GM18502 (cell line): Measurements from ENCODE around the gene PCDH15.

ENCODE experiments used
- ATAC-seq: cut with Tn5 transposase; IDR thresholded peaks from one replicate; pipeline ENCODE4 v1.9.1; 2021; ENCODE audit warnings: mild to moderate bottlenecking; ENCODE audit not compliant: unreplicated experiment, poor library complexity

Gene PCDH15

DNA sequence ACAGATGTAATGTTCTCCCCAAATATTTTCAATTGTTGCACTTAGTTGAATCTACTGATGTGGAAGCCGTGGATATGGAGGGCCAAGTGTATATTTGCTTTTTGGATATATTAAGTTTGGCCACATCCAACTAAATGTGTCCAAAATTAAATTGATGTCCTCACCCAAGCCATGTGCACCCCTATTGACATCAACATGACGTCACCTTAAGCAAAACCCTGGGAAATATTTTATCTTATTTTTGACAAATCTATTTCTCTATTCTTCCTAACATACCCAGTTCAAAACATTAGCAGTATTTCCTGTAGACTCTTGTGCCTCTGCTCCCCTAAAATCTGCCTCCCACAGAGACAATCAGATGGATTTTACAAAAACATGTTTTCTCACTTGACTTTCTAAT, 652.5 kb downstream of the PCDH15 start:
- no peak for ATAC-seq

DNA sequence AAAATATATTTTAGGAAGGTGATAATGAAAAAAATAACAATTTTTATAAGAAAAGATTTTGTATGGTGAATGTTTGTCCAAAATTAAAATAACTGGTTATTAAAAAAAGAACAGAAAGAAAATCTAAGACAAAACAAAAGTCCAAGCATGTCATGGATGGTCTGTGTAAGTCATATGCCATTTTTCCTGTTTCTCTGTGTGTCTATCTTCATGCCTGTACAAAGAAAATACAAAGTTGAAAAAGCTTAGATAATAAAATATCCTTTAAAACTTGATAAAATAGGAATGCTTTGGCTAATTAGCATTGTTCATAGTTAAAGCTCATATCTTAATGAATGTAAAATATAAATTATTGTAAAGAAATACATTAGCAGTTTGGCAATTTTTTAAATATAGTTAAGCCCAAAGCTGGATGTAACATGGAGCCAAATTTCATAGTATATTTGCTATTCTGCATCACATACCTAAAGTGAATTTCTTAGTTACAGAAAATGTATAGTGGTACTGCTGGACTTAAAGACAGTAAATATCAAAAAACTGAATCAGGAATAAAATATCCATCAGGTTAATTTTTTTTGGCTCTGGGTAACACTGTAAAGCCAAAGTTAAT, 661.1 kb downstream of the PCDH15 start:
- ATAC-seq = no peak

- ATAC-seq = no peak
Measured at GRCh38 chr10:54137396-54137795, 663.6 kb downstream of the PCDH15 start.

DNA sequence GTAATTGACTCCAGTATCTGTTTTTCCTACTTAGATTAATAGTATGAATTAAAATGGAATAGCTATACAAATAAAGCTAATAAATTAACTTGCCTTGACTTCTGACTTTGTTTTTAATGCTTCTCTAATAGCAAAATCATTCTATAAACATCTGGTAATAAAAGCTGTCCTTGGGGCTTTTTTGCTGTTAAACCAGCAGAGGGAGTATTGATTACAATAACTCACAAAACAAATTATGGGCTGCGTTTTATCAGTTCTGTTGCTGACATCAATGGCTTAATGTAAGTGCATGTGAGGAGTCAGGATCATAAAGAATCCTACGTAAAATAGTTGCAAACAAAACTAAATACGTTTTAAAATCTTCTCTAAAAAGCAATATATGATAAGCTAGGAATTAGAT, 667.8 kb downstream of the PCDH15 start:
- ATAC-seq = no peak

DNA sequence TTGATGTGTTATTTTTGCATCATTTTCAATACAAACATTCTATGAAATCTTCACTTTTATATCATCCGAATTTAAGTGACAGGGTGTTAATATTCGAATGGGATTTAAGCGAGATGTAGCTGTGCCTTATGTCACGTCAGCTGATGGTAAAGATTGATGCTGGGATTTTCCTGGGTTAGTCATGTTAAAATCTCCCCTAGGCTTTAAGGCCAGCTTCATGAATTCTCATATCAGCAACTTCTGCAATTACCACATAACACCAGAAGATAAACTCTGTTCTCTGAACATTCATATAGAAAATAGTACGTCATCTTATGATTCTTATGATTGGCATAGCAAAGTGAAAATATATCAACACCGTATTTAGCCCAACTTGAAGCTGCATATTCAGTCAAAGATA, 669.2 kb downstream of the PCDH15 start:
- ATAC-seq = no peak

GRCh38 chr10:54130394-54130793, 670.6 kb downstream of the PCDH15 start:
- ATAC-seq = no peak

- ATAC-seq = no peak
Measured at GRCh38 chr10:54125098-54125747, 675.8 kb downstream of the PCDH15 start.

DNA sequence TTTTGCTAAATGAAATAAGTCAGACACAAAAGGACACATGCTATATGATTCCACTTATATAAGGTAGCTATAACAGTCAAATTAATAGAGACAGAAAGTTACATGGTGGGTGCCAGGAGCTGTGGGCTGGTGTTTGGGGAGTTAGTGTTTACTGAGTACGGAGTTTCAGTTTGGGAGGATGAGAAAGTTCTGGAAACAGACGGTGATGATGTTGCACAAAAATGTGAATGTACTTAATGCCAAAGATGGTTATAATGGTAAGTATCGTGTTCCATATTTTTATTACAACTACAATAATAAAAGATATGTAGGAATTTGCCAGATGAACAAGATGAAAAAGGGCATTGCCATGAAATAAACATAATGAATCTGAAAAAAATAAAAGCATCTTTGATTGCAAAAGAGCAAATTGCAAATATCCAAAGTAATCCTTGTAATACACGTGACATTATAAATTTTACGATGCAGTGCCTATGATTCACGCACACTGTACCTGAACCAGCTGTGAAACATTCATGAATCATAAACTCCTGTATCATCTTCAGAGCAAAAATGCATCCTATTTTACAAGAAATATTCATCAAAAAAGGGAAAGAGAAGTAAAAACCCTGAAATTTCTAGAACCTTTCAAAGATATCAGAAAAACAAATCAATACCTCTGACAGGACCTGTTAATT, 676.7 kb downstream of the PCDH15 start:
- no peak for ATAC-seq

DNA sequence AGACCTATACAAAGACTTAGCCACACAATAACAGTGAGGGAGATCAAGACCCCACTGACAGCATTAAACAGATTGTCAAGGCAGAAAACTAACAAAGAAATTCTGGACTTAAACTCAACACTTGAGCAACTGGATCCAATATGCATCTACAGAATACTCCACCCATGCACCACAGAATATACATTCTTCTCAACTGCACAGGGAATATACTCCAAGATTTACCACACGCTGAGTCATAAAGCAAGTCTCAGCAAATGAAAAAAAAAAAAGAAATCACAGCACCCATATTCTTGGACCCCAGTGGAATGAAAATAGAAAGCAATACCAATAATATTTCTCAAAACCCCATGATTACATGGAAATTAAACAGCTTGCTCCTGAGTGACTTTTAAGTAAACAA, 680.2 kb downstream of the PCDH15 start:
- no peak for ATAC-seq

- no peak for ATAC-seq
Measured at GRCh38 chr10:54108961-54109360, 692.1 kb downstream of the PCDH15 start.

DNA sequence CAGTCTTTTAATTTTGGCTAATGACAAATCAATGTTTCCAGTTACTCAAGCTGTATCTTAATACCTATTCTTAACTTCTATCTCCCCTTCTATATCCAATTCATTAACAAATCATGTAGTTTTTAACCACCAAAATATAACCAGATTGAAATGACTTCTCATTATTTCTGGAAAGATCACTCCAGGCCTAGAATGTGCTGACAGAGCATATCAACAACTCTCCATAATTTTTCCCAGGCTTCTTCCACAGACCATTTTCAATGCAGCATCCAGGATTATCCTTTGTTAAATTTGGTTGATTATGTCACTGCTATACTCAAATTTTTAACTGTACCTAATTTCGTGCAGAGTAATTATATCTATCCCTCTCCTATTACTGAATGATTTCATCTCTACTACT, 704.1 kb downstream of the PCDH15 start:
- ATAC-seq = no peak

- ATAC-seq = no peak
Measured at GRCh38 chr10:54094321-54094720, 706.7 kb downstream of the PCDH15 start.

- ATAC-seq = no peak
Measured at GRCh38 chr10:54091237-54091636, 709.8 kb downstream of the PCDH15 start.

GRCh38 chr10:54081950-54082349, 719.1 kb downstream of the PCDH15 start:
- ATAC-seq = no peak

- ATAC-seq = no peak
Measured at GRCh38 chr10:54067361-54067760, 733.7 kb downstream of the PCDH15 start.

DNA sequence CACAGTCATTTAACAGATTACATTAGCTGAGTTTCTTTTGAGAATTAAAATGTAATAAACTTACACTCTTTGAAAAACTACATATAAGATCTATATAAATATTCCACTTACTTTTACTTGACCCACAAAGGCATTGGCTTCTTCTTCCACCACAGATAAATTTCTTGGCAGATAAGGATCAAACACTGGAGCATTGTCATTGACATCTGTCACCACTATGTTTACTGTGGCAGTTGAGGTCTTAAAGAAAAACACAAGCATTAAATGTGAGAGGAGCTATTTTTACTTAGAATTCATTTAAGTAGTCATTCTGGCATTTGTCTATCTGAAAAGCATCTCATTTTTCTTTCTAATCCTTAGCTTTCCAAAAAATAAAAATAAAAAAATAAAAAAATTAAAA, 734.4 kb downstream of the PCDH15 start:
- no peak for ATAC-seq

- ATAC-seq = no peak
Measured at GRCh38 chr10:54065106-54065505, 735.9 kb downstream of the PCDH15 start.

GRCh38 chr10:54064215-54064614, 736.8 kb downstream of the PCDH15 start:
- no peak for ATAC-seq

DNA sequence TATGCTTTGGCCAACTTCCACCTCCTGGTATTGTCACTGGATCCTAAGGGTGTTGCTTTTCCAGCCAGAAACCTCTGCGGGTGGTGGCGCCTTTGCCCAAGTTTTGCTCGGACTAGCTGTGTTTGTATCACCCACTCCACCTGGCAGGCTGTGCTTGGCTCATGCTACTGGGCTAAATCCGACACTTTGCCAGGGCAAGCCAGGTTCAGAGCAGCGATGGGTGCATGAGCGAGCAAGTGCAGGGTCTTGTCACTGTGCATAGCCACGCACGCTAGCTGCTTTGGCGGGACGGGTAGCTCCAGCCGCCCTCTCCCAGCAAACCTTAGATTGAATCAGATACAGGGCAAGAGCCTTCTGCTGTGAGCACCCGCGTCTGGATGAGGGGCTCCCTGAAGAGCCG, 737.5 kb downstream of the PCDH15 start:
- no peak for ATAC-seq

DNA sequence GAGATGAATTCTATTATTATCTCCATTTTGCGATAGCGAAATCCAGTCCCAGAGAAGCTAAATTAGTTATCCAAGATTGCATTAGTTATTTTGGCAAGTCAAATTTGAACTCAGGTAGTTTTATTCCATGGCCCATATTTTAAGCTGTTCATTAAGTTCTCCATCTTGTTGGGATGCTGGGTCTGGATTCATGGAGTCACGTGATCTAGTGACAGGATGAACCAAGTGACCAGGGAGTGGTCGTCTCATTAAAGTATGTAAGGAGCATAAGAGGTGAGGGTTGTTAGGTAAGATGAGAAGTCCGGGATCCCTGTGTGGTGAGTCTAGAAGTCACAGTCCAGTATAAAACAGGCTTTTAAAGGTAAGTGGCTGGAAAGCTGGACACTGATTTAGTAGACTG, 740.5 kb downstream of the PCDH15 start:
- ATAC-seq = no peak

- ATAC-seq = no peak
Measured at GRCh38 chr10:54057357-54057756, 743.7 kb downstream of the PCDH15 start.

- no peak for ATAC-seq
Measured at GRCh38 chr10:54026340-54026739, 774.7 kb downstream of the PCDH15 start.
